IgD-negative memory B cell (primary cell): ENCODE measurements around the gene PNLIP. TPM values are rescaled to one million over a fixed set of nuclear protein-coding genes. Genes with fewer than 3 reads are reported as not detected.

Experiments
- polyA plus RNA-seq: library from polyadenylated mRNA; unstranded; fragments of 300-500 nt; fragmentation: Illumina TruSeq; gene quantifications from one replicate; pipeline ENCODE4 v1.2.3, GENCODE V29; 2021

Gene PNLIP
- polyA plus RNA-seq, 1 donor from 2014 or later: not detected

Other genes starting within 250 kb of the PNLIP start
- not detected for gene CCDC172, start 221.5 kb upstream of the PNLIP start, polyA plus RNA-seq
- not detected for gene PNLIPRP3, start 118.1 kb upstream of the PNLIP start, polyA plus RNA-seq
- gene PNLIPRP1, start 45.0 kb downstream of the PNLIP start, polyA plus RNA-seq: not detected
- not detected for gene PNLIPRP2, start 75.0 kb downstream of the PNLIP start, polyA plus RNA-seq
- 6.7 TPM for gene HSPA12A, start 196.6 kb downstream of the PNLIP start, polyA plus RNA-seq